Retinal pigment epithelial cell (primary cell): Measurements from ENCODE around the gene PHRF1.

Experiments used
- DNase-seq: peaks from one replicate; pipeline ENCODE4 v3.0.0-alpha.2; 2010; ENCODE audit warnings: low read depth
- H3K4me3 ChIP-seq: 2 replicates; pipeline ENCODE4 v1.5.1; 2011; ENCODE audit warnings: mild to moderate bottlenecking, low read length, control low read depth, moderate library complexity
- CTCF ChIP-seq: conservative IDR thresholded peaks from 2 replicates; pipeline ENCODE4 v1.5.1; 2011; ENCODE audit warnings: low read depth, low read length, control low read depth, inconsistent platforms

The PHRF1 gene

GRCh38 chr11:559712-560304 is 16.5 kb upstream of the PHRF1 start:
- H3K4me3 ChIP-seq = peak overlapping the region; percentile 55
- DNase-seq = no peak
- no peak for TF ChIP-seq CTCF

GRCh38 chr11:560305-561147 is 15.7 kb upstream of the PHRF1 start, which contains the start of the genes LMNTD2 and RASSF7:
Gene LMNTD2, minus strand, starts transcription at chr11:560738. Its CDS starts 22 bp downstream, at chr11:560716.
Gene RASSF7, plus strand, starts transcription at chr11:560970. Its CDS starts 799 bp downstream, at chr11:561769.
- peak; percentile 50 for DNase-seq
- no peak for TF ChIP-seq CTCF
- peak within 1 kb of the TSS; percentile 55 for H3K4me3 ChIP-seq

GRCh38 chr11:561148-562003 is 14.9 kb upstream of the PHRF1 start:
- no peak for DNase-seq
- no peak for TF ChIP-seq CTCF
- peak overlapping the region; percentile 48 for H3K4me3 ChIP-seq

GRCh38 chr11:562046-562645 is 14.1 kb upstream of the PHRF1 start:
- H3K4me3 ChIP-seq = peak overlapping the region; percentile 48
- no peak for TF ChIP-seq CTCF
- no peak for DNase-seq

GRCh38 chr11:563066-563811 is 13.0 kb upstream of the PHRF1 start:
- no peak for DNase-seq
- no peak for TF ChIP-seq CTCF
- no peak overlapping the region for H3K4me3 ChIP-seq
